T-helper 9 cell (primary cell): ENCODE results near the gene LRRK1.
"Not testable (repeated sequence)": the region's sequence is repeated elsewhere in the genome, so short reads cannot be mapped to it uniquely, and the experiment has no call there.

Source experiments
- DNase-seq: peaks from one replicate; pipeline ENCODE4 v3.0.0-alpha.2; 2020

Gene LRRK1

DNA sequence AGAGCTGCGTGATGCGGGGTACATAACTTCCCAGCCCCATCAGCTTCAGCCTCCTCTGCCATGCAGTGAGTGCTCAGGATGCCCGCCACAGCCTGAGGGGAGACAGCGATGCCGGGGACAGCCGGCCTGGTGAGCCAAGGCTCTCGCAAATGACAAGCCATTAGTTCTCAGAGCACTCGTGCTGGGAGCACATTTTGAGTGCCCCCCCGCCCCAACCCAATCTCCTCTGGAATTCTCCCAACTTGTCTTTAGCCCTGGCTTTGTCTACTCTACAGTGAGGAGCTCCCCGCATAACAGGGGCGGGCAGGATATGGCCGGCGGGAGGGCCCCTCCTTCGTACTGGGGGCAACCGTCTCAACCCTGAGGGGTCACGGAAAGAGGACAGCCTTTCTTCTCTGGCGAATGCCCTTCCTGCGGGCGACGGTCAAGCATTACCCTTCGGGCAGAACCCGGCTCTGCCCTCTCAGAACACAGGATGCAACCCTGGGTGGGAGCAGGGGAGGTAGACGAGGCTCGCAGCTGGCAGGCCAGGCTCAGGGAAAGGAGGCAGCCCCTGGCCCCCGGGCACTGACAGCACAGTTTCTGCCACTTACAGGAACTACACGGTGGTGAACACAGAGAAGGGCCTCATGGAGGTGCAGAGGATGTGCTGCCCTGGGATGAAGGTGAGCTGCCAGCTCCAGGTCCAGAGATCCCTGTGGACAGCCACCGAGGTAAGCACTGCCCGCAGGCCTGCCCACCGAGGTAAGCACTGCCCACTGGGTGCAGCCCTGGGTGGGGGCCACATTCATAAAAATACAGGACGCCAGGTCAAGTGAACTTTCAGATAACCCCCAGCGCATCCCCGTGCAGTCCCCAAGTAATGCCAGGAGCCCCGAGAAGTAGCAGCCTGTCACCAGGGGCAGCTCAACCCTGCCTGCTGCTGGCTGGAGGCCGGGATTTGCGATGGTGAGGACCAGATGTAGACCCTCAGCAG lies 141.7 kb downstream of the LRRK1 start:
- no peak for DNase-seq

DNA sequence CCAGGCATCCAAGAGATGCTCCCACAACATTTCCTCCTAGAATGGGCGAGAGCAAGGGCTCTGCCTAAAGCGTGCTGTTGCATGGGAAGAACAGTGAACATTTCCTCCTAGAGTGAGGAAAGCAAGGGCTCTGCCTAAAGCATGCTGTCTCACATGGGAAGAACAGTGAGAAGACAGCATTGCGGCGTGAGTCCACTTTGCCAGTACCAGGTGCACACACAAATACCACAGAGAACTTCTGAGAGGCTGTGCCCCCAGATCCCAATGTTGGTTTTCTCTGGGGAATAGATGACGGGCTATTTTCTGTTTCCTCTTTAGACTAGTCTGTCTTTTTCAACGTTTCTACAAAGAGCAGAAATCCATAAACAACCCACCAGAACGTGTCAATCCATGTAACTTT lies 142.9 kb downstream of the LRRK1 start:
- no peak for DNase-seq

- no peak for DNase-seq
Measured at GRCh38 chr15:101062471-101063171, 143.5 kb downstream of the LRRK1 start.

DNA sequence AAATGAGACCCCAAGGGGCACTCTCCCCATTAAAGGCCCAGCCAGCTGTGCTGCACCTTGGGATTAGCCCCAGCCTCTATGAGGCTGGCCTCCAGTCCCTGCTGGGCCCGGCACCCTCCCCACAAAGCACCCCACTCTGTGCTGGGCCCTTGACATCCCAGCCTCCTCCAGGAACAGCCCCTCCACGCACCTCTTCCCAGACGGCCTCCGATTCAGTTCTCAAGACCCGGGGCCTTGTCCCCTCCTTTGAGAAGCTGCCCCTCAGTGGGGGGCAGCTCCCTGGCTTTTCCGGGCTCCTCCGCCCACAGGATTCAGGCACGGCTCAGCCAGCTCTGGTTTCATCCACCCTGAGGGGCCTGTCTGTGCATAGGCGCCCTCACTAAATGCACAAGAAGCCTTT lies 144.1 kb downstream of the LRRK1 start:
- no peak for DNase-seq

GRCh38 chr15:101063891-101064794 lies 145.0 kb downstream of the LRRK1 start:
- no peak for DNase-seq

DNA sequence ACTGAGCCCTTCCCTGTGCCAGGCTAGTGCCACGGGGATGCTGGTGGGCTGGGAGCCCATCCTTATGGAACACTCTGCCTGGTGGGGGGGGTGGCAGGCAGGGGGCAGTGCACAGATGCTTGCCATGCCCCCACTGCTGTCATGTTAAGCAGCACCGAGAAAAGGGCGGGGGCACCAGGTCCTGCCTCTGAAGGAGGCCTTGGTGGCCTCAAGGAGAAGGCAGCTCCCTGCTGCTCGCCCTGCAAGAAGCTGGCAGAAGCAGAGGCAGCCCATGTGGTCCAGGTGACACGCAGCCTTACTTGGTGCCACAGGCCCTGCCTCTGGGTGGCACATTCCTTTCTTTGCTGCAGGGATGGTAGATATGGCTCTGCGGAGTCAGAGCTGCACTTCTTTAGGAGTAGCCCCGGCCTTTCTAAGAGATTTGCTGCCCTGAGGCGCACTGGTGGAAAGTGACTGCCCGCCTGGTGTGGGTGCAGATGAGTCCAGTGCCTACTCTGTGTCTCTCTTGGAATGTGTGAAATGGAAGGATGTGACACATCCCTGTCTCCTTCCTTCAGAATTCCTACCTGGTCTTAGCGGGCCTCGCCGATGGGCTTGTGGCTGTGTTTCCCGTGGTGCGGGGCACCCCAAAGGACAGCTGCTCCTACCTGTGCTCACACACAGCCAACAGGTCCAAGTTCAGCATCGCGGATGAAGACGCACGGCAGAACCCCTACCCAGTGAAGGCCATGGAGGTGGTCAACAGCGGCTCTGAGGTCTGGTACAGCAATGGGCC lies 145.8 kb downstream of the LRRK1 start:
- no peak for DNase-seq

GRCh38 chr15:101065570-101066221 lies 146.5 kb downstream of the LRRK1 start:
- DNase-seq, result no peak

DNA sequence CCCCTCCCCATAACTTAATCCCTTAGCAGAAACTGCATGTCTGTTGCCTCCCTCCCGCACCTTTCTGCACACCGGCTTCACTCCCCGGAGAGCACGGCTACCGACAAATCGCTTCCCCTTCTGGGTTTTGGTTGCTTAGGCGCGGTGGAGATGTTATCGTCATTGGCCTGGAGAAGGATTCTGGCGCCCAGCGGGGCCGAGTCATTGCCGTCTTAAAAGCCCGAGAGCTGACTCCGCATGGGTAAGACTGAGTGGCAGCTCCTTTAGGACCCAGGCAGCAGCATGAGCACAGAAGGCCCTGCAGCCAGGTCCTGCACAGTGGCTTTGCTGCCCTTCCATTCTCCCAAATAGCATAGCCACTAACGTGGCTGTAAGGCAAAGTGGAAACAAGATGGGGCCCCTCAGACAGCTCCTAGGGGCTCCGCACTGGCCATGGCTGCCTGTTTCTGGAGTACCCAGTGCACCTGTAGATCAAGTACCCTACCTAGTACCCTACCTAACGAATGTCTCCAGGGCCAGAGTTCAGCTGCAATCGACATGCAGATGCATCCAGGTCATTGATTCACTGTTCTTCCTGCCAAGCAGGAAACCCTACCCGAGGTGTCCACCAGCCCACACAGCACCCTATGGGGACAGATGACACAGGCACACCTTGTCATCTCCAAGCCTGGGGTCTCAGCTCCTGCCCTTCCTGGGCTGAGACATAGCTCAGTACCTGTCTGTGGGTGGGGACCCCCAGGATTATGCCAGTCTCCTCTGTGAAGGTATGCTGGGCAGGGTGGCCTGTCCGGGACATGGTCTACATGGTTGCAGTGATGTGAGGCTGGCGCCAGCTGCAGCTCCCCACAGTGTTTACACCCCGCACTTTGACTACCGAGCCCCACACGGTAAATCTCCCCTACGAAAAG lies 147.6 kb downstream of the LRRK1 start:
- no peak for DNase-seq

DNA sequence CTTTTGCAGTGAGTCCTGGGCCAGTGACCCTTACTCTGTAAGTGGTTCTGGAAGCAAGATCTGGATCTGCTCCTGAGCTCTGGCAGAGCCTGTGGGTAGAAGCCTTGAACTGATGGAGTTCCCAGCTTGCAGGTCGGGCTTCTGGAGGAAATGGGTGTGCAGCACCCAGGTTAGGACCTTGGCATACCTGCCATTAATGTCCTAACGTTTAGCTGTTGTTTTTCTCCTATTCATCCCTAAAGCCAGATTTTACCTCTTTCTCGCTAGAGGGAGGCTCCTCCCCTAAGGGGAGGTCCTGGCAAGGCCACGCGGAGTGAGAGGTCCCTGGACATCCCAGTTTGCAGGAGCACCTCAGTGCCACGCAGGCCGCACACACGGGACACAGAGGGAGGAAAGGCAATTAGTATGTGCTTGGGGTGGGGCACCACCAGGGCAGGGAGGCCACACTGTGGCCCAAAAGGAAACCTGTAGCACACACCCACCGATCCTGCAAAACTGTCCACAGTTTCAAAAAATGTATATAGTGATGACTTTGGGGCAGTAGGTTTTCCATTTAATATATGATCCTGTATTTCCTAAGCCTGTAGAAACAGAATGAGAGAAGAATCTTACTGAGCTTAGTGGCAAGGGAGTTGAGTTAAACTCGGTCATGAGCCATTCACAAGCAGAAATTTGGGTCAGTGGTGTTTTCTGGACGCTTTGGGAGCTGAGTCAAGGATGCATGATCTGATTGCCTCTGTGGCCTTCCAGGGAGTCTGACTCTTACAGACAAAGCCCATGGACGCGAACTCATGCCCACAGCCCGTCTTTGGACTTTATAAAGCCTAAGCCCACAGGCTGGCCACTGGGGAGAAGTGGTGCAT lies 148.7 kb downstream of the LRRK1 start:
- DNase-seq, result no peak

GRCh38 chr15:101068523-101068960 lies 149.4 kb downstream of the LRRK1 start:
- DNase-seq, result no peak

DNA sequence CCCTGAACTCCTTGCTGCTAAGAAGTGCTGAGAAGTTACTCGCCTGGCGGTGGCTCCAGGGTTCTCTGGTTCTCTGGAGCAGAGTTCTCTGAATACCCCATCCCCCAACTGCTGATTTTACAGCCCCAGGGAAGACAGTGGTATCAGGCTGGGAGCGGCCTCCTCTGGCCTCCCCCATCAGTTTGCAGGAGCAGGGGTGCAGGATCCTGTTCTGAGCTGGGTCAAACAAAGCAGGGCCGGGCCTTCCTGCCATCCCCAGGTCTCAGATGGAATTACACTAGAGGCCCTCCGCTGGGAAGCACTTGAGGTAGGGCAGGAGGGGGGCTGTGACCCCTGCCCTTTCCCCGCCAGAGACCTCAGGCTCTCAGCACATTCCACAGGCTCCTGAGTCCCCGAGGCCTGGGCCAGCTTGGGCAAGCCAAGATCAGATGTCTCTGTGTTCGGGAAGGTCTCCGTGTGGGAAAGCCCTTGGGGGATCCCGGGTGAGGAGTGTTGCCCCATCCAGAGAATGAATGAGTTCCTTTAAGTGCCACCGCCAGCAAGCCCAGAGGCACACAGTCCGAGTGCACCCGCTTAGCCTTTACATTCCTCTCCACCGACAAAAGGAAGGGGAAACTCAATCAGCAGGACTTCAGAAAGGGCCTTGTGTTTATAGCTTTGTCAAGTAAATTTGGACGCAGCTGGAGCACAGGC lies 149.9 kb downstream of the LRRK1 start:
- DNase-seq, result no peak

- no peak for DNase-seq
Measured at GRCh38 chr15:101069654-101069973, 150.5 kb downstream of the LRRK1 start.

DNA sequence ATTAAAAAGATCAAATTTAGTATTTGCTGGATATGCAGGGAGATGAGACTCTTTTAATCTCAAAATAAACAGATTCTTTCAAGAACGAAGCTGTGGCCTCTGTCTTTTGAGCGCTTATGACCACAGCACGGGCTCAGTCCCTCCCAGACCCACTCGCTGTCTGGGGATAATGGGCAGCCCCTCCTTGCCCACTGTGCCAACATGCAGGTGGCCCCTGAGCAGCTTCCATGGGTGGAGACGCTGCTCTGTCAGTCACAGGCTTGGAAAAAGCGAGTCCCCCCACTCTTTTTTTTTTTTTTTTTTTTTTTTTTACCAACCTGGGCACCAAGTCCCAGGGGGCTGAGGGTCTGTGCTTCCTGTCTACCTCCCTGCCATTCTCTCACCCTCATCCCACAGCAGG lies 150.9 kb downstream of the LRRK1 start:
- no peak for DNase-seq

- no peak for DNase-seq
Measured at GRCh38 chr15:101070502-101071273, 151.5 kb downstream of the LRRK1 start.

- no peak for DNase-seq
Measured at GRCh38 chr15:101071651-101072050, 152.5 kb downstream of the LRRK1 start.

DNA sequence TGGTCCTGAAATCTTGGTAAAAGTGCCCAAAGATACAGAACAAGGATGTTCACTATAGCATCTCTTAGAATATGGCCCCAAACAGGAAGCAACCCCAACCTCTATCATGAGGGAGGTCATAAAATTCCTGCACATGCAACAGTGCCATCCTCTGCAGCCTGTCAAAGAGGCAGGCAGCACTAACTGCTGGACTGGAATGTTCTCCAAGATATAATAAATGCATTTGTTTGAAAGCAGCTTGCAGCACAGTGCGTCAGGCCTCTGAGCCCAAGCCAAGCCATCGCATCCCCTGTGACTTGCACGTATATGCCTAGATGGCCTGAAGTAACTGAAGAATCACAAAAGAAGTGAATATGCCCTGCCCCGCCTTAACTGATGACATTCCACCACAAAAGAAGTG lies 153.1 kb downstream of the LRRK1 start:
- DNase-seq, result not testable (repeated sequence)

GRCh38 chr15:101077806-101078668 lies 158.9 kb downstream of the LRRK1 start:
- DNase-seq, result not testable (repeated sequence)
